Measurements from ENCODE around the gene MAGI2. TPM values are rescaled to one million over a fixed set of nuclear protein-coding genes. Genes with fewer than 3 reads are reported as not detected.

MAGI2 gene
- total RNA-seq, 2 donors from 2014 or later = 10.3 to 19.2 TPM

DNA sequence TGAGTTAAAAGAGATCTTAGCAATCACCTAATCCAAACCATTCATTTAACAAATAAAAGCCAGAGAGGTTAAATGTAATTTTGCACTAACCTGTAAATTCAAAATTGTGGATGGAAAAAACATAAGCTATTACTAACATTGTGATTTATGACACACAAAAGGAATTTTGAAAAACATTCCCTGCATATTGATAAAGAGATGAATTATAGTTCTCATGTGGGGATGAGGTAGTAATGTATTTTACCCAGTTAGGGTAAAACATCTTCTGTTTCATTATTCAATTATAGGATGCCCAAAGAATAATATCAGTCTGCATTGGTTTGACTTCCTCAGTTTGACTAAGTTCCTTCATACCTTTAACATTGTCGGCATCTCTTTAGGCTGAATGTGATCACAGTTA is 1093.6 kb downstream of the MAGI2 start:
- Histone ChIP-seq H3K36me3 (ENCODE audit: control insufficient read depth, insufficient read depth, low read length) (no peaks in the 10 kb centered on the region), H3K4me3 (ENCODE audit: low read length) (no peak overlapping the region), H3K27ac (ENCODE audit: low read depth, low read length) (no peak overlapping the region), H3K9me3 (ENCODE audit: control insufficient read depth, low read length) (no peaks in the 10 kb centered on the region), H3K9ac (ENCODE audit: extremely low read depth, low read length, poor library complexity, severe bottlenecking) (no peak overlapping the region), H3K4me1 (ENCODE audit: control insufficient read depth, insufficient read depth, low read length) (no peaks in the 10 kb centered on the region), H3K27me3 (ENCODE audit: control insufficient read depth, insufficient read depth, low read length, poor library complexity, severe bottlenecking) (no peaks in the 10 kb centered on the region)
- WGBS, 2 experiments (ENCODE audit: insufficient coverage in 1 of 2, insufficient read length in 1 of 2) = 88% methylated on average over 1 of the region's 1 CpG; no CpG with 5 or more reads in 1 of the 2 experiments
- Mint-ChIP-seq H3K4me3 (no peak overlapping the region), H3K27me3 (ENCODE audit: insufficient read depth) (no peaks in the 10 kb centered on the region), H3K4me1 (peaks cover 1% of the 10 kb centered on the region), H3K9me3 (no peaks in the 10 kb centered on the region), H3K27ac (no peak overlapping the region), H3K36me3 (ENCODE audit: low read depth) (no peaks in the 10 kb centered on the region)
- no peak for DNase-seq
- TF ChIP-seq, protein P1, sequence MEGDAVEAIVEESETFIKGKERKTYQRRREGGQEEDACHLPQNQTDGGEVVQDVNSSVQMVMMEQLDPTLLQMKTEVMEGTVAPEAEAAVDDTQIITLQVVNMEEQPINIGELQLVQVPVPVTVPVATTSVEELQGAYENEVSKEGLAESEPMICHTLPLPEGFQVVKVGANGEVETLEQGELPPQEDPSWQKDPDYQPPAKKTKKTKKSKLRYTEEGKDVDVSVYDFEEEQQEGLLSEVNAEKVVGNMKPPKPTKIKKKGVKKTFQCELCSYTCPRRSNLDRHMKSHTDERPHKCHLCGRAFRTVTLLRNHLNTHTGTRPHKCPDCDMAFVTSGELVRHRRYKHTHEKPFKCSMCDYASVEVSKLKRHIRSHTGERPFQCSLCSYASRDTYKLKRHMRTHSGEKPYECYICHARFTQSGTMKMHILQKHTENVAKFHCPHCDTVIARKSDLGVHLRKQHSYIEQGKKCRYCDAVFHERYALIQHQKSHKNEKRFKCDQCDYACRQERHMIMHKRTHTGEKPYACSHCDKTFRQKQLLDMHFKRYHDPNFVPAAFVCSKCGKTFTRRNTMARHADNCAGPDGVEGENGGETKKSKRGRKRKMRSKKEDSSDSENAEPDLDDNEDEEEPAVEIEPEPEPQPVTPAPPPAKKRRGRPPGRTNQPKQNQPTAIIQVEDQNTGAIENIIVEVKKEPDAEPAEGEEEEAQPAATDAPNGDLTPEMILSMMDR (conservative IDR thresholded peaks at IDR 0.05) = no peak

DNA sequence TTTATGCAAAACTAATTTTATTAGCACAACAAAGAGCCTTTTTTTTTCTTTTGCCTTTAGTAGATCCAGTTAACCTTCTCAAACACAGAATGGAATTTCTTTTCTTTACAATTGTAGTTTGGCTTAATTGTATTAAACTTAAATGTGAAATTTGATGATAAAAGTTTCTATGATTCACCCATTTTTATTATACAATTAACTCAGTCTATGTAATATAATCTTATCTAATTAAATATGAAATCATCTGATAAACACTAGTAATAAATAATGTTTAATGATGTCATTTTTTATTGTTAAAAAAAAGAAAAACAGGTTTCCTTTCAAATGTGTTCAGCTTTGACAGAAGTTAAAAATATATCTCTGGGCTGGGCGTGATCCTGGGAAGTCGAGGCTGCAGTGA is 1095.8 kb downstream of the MAGI2 start:
- Mint-ChIP-seq H3K9me3 (no peaks in the 10 kb centered on the region), H3K36me3 (ENCODE audit: low read depth) (no peaks in the 10 kb centered on the region), H3K27ac (no peak overlapping the region), H3K4me1 (no peaks in the 10 kb centered on the region), H3K27me3 (ENCODE audit: insufficient read depth) (no peaks in the 10 kb centered on the region), H3K4me3 (no peak overlapping the region)
- Histone ChIP-seq H3K4me1 (ENCODE audit: control insufficient read depth, insufficient read depth, low read length) (no peaks in the 10 kb centered on the region), H3K27ac (ENCODE audit: low read depth, low read length) (no peak overlapping the region), H3K9ac (ENCODE audit: extremely low read depth, low read length, poor library complexity, severe bottlenecking) (no peak overlapping the region), H3K27me3 (ENCODE audit: control insufficient read depth, insufficient read depth, low read length, poor library complexity, severe bottlenecking) (no peaks in the 10 kb centered on the region), H3K9me3 (ENCODE audit: control insufficient read depth, low read length) (no peaks in the 10 kb centered on the region), H3K36me3 (ENCODE audit: control insufficient read depth, insufficient read depth, low read length) (no peaks in the 10 kb centered on the region), H3K4me3 (ENCODE audit: low read length) (no peak overlapping the region)
- 100% methylated on average over 2 of the region's 2 CpGs; no CpG with 5 or more reads in 1 of the 2 experiments for WGBS, 2 experiments (ENCODE audit: insufficient coverage in 1 of 2, insufficient read length in 1 of 2)
- no peak for DNase-seq
- TF ChIP-seq, protein P1 (conservative IDR thresholded peaks at IDR 0.05) = no peak

DNA sequence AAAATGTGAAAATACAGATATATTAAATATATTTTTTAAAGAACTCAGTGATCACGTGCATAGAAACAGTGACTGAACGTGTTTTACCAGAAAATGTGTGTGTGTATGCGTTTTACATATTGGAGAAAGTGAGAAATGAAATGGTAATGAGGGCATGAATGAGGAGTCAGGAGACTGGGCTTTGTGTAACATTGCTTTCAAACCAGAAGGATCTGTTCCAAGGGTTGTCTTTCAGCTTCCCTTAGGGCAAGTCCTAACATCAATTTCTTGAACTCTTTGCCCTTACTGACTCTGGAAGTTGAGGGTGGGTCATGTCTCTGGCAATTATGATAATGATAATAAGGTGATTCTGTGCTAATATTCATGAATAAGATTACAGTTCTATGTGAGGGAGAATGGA is 1097.6 kb downstream of the MAGI2 start:
- no peaks in the 10 kb centered on the region for H3K9me3 ChIP-seq (ENCODE audit: control insufficient read depth, low read length)
- no peak overlapping the region for H3K4me3 ChIP-seq (ENCODE audit: low read length)
- no peaks in the 10 kb centered on the region for H3K9me3 Mint-ChIP-seq
- TF ChIP-seq, protein P1 (conservative IDR thresholded peaks at IDR 0.05) = no peak
- no peak overlapping the region for H3K4me3 Mint-ChIP-seq
- no peaks in the 10 kb centered on the region for H3K27me3 ChIP-seq (ENCODE audit: control insufficient read depth, insufficient read depth, low read length, poor library complexity, severe bottlenecking)
- no peak overlapping the region for H3K27ac ChIP-seq (ENCODE audit: low read depth, low read length)
- H3K36me3 Mint-ChIP-seq (ENCODE audit: low read depth) = no peaks in the 10 kb centered on the region
- no peaks in the 10 kb centered on the region for H3K36me3 ChIP-seq (ENCODE audit: control insufficient read depth, insufficient read depth, low read length)
- H3K27ac Mint-ChIP-seq = no peak overlapping the region
- peaks cover 5% of the 10 kb centered on the region for H3K4me1 ChIP-seq (ENCODE audit: control insufficient read depth, insufficient read depth, low read length)
- H3K4me1 Mint-ChIP-seq = peaks cover 9% of the 10 kb centered on the region
- no peaks in the 10 kb centered on the region for H3K27me3 Mint-ChIP-seq (ENCODE audit: insufficient read depth)
- DNase-seq = no peak
- no peak overlapping the region for H3K9ac ChIP-seq (ENCODE audit: extremely low read depth, low read length, poor library complexity, severe bottlenecking)
- WGBS, 2 experiments (ENCODE audit: insufficient coverage in 1 of 2, insufficient read length in 1 of 2) = 85 to 93% methylated on average over 3 of the region's 3 CpGs
